NK-92 treated with Interleukin-12 subunit alpha and Interleukin-12 subunit beta, amount 100 ng/mL, for 24 hours (cell line): ENCODE results near the gene DNAH7.

Experiments used
- DNase-seq: peaks from one replicate; lab custom pipeline; 2025; lab: John Stamatoyannopoulos, UW

The DNAH7 gene

DNA sequence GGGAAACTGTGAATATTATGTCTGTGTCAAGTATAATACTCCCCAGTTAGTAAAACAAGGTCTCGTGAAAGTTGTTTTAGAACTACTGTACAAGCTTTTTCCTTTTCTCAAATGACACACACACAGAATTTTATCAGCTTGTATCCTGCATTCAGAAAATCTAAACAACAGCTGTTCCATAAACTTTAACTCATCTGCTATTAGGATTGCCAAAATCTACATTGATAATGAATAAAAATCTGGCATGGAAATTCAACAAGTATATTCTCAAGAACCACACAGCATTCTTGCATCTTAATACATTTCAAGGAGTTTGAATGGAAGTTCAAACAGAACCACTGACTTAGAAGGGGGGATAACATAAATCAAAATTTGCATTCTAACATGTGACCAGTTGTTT, 260.4 kb downstream of the DNAH7 start:
- DNase-seq, result no peak

DNA sequence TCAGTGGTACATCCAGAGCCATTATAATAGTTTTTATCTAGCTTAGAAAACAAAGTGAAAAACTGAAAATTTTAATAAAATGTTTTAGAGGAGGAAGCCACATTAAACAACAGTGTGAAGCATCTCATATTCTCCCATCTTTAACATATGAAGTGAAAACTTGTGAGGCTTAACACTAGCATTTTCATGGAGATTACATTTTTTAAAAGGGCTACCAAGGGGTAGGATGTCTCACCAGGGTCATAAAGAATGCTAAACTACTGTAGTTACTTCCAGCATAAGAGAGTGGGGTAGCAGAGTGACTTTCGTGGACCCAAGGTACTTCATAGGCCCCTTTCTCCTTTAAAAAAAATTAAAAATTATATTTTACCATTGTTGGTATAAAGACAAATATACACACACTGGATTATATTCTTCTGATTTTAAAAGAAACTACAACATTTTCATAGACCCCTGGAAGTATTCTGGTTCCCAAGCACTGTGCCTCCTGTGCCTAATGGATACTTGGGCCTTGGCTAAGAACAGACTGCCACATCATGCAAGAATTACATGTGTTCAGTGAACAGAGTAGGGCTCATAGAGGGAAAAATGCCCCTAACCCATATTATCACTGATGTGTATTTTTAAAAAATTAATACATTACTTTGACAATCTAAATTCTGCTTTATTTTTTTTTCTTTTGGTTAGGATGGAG, 263.2 kb downstream of the DNAH7 start:
- DNase-seq, result no peak

DNA sequence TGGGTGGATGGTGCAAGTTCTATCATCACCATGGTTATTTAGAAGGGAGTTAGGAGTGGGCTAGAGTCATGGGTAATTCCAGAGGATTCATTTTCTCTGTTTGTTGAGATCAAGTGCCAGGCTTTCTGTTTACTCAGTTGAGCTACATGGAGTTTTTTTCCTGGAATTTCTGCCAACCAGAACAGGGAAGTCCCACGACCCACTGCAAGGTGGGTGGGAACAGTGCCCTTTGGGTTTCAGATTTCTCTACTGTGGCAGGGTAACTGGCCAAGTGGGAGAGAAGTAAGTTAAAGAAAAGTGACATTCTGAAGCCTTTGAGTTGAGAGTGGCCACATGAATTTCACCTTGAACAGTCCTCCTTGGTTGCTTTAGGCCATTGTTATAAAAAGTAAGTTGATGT, 272.8 kb downstream of the DNAH7 start:
- DNase-seq, result no peak

DNA sequence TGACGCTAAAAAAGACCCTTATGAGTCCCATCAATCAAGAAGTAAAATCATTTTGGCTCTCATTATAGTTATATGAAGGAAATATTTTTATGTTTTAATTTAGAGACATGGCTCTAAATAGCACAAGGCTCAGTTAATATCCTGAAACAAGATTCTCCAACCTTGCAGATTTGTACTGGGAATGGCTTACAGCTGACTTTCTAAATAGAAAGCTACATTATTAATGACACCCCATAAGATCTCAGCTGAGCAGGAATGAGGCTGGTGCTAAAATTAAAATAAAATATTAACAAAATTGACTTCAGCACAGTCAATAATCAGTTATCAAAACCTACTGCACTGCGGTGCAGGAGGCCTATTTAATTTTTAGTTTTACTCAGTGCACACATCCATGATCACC, 274.8 kb downstream of the DNAH7 start:
- no peak for DNase-seq

DNA sequence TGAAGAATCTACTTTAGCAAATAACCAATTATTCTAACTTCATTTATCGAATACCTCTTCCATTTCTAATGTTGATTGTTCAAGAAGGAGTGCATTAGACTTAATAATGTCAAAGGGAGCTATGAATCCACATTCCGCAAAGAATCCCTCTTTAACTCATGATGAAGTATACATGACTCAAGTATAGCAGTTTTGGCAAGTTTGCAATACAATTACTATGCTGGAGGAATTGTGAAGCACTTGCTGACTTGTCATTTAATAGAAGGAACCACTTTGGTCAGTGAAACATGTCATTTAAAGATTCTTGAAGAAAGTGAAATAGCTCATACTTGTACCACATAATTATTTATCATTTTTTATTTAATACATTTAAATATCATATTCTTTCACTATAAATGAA, 286.5 kb downstream of the DNAH7 start:
- DNase-seq, result no peak

DNA sequence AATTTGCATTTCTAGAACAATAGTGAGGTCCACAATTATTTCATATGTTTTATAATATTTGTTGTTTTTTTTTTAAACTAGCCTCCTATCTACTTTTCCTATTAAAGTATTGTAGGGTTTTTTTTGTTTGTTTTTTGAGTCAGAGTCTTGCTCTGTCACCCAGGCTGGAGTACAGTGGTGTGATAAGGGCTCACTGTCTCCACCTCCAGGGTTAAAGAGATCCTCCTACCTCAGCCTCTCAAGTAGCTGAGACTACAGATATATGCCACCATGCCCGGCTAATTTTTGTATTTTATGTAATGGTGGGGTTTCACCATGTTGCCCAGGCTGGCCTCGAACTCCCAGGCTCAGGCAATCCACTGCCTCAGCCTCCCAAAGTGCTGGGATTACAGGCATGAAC, 289.1 kb downstream of the DNAH7 start:
- DNase-seq, result no peak

DNA sequence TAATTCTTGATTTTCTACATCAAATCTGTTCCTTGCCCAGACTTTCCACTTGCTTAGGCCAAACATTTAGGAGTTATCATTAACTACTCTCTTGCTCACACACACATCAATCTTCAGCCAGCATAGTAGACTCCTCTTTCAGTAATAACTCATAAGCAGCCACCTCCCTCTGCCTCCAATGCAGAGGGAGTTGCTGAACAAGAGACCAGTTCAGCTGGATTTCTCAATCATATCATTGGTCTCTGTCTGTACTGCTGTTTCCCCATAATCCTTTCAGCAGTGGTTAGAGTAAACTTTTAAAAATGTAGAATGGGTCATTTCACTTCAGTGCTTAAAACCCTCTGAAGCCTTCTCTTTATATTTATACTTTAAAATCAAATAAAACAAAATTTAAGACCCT, 298.7 kb downstream of the DNAH7 start:
- DNase-seq, result no peak

DNA sequence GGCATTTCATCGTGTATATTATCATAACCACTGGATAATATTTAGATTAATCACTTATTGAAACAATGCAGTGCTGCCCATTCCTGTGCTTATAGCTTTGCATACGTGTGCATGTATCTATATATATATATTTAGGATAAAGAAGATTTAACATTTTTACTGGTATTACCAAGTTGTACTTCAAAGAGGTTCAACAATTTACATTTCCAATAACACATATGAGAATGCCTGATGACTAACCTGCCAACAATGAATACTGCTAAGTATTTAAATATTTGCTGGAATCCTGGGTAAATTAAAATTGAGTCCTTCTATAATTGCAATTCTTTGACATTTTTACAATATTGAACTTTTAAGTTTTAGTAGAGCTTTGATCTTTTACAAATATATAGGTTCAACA, 300.2 kb downstream of the DNAH7 start:
- DNase-seq, result no peak

DNA sequence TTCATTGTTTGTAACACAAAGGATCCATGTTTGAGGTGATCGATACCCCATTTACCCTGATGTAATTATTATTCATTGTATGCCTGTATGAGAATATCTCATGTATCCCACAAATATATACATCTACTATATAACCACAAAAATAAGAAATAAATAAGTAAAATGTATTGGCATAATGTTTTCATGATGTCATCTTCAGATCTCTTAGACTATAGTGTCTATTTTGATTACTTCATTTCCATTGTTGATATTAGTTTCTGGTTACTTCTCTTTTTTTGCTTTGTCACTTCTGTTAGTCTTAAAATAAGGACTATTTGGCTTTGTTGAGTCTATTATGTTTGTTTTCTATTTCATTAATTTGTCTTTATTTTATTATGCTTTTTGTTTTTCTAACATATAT, 301.9 kb downstream of the DNAH7 start:
- DNase-seq, result no peak

DNA sequence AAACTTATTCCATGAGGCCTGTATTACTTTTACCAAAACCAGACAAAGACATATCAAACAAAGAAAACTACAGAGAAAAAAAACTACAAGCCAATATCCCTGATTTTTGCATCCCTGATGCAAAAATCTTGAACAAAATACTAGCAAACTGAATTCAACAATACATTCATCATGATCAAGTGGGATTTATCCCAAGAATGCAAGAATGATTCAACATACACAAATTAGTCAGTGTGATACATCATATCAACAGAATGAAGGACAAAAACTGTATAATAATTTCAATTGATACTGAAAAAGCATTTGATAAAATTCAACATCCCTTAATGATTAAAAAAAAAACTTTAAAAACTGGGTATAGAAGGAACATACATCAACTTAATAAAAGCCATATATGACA, 304.8 kb downstream of the DNAH7 start:
- DNase-seq, result no peak

DNA sequence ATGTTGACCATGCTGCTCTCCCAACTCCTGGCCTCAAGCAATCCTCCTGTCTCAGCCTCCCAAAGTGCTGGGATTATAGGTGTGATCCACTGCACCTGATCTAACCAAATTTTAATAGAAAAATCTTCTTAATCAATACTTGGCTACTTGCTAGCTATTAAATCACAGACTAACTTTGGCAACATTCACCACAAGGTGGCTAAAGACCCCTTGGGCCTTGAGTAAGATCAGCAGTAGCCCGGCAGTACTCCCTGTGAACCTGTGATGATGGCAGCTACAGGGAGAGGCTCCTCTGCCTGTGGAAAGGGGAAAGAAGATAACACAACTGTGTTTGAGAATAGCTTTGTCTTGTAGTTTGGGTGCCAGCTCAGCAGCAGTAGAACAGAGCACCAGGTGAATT, 308.8 kb downstream of the DNAH7 start:
- no peak for DNase-seq

DNA sequence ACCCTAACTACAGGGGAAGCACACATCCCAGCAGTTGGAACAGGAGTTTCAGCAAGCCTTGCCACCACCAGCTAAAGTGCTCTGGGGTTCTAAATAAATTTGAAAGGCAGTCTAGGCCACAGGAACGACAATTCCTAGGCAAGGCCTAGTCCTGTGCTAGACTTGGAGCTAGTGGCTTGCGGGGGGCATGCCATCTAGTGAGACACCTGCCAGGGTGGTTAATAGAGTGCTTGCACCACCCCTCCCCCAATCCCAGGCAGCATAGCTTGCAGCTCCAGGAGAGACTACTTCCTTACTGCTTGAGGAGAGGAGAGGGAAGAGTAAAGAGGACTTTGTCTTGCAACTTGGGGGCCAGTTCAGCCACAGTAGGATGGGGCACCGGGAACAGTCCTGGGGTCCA, 309.8 kb downstream of the DNAH7 start:
- DNase-seq, result no peak

DNA sequence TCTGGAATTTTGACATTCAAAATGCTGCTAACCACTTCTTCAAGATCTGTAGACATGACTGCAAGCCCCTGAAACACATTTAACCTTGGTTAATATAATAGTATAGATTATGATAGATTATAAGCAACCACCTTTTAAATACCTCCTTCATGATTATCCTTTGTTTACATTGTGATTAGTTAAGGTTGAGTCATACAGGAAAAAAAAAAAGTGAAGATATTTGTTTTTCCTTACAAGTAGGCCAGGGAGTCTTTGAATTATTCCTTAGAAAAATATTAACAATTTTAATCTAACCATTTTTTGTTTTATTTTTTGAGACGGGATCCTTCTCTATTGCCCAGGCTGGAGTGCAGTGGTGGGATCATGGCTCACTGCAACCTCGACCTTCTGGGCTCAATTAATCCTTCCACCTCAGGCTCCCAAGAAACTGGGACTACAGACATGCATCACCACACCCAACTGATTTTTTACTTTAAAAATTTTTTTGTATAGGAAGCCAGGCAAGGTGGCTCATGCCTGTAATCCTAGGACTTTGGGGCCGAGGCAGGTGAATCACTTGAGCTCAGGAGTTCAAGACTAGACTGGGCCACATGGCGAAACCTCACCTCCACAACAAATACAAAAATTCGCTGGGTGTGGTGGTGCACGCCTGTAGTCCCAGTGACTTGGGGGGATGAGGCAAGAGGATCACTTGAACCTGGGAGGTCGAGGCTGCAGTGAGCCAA, 312.3 kb downstream of the DNAH7 start:
- DNase-seq, result no peak

DNA sequence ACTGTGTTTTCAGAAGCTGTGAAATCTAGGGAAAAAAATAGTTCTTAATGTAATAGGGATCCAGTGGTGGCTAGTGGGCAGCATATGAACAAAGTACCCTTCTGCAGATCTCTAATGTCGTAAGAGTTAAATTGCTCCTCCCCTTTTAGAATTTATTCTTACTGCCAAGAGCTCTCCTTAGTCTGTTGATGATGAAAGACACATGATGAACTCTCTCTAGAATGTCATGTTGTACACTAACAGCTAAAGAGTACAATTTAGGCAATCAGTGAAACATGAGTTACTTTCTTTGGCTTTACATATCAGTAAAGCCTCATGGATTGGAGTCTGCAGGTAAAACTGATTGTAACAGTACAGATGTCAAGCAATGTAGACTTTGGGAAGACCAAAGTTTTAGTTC, 327.4 kb downstream of the DNAH7 start:
- DNase-seq, result no peak

DNA sequence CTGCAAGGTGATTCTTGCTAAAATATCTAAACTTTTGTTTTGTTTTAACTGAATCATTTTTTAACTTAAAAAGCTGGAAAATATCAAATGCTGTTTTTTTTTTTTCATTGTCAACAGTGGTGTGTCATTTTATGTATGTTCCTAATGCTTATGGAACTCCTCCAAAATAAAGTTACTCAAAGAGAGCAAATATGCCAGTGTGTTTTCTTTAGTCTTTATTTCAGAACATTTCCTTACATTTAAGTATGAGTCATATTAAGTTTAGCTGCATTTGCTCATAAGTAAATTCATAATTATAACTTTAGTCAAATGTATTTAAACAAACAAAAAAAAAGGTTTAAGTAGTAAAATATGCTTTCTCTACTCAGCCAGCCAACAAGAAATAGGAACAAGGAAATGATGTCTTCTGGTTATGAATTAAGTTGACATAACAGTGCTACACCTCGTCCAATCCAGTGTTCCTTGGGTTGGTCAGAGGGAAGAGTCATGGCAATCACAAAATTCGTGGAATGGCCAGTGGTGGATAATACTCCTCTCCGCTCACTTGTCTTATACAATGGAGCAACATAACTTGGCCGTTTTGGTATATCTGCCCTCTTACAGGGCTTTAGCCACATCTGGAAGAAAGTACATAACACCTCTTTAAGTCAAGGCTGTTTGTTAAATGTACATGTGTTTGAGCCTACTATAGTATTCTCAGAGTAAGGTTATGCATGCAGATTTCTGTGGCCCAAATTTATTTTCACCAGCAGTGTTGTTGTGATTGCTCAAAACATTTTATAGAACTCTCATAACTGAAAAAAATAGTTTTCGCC, 330.9 kb downstream of the DNAH7 start:
- no peak for DNase-seq

DNA sequence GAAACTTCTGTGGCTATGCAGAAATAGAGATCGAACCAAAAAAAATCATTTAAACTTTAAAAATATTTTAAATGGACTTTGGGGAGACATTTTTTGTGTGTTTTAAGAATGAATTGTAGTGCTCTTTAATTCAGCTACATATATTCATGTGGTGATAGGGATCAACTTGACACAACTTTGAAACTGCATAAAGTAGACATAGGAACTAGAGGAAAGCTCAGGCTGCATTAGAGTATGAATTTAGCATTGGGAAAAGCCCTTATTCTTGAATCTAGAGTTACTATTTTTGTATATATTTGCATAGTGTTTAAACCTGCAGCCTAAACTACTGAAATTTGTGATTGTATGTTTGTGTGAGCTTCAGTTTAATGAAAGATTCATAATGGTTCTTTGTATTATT, 333.3 kb downstream of the DNAH7 start:
- DNase-seq, result no peak

DNA sequence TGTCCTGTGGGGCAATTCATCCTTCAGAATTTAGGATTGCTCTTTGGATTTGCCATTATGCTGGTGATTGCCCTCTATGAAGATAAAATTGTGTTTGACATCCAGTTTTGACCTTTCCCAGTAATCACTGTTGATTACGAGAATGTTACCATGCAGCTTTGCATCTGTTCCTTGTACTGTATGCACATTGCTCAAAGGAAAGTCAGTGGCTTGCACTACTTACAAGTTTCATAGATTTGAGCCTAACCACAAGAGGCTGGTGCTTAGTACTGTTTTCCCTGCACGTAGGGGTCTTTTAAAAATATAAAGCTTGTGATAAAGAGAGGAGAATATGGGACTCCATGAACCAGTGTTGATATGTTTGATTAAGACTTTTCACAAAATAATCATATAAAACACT, 333.7 kb downstream of the DNAH7 start:
- no peak for DNase-seq

DNA sequence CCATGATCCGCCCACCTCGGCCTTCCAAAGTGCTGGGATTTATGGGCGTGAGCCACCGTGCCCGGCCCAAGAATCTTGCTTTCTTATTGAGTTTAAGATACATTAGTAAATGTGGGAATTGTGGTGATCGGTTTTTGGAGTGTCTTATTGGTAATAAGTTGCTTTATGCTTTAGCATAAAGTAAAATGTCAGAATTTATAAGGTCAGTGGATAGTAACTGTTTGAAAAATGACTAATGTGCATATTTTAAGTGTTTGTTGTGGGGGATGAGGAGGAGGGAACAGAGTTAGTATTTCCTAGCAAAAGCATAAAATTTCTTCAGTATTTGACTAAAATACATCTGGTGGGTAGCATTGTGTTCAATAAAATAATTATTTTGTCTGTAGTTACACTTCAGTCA, 334.2 kb downstream of the DNAH7 start:
- DNase-seq, result no peak

DNA sequence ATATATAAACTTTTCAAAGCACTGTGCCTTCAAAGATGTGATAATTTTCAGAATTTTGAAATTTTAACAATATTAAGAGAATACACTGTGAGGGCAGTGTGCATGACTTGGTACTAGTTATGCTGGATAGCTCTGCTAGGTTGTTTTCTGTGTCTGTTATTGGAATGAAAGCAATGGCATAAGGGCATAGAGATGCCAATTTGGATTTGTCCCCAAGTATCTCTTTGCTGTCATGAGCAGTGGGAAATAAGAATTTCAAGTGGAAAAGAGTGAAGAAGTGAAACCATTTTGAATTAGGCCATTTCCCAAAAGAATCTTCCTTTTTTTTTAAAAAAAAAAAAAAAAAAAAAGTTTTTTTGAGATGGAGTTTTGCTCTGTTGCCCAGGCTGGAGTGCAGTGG, 334.8 kb downstream of the DNAH7 start:
- no peak for DNase-seq

DNA sequence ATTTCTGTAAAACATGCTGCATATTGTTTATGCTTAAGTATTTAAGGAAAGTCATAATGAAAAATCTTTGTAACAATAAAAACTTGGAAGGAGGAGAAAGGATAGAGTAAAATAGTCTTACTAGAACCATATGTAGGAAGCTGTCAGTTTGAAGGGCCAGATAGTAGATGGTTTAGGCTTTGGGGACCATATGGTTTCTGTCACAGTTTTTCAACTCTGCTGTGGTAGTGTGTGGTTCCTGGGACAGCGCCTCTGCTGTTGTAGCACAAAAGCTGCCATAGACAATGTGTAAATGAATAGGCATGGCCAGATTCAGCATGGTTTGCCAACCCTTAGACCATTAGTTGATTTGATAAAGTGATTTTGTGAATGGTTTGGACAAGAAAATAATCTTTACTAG, 336.1 kb downstream of the DNAH7 start:
- no peak for DNase-seq

DNA sequence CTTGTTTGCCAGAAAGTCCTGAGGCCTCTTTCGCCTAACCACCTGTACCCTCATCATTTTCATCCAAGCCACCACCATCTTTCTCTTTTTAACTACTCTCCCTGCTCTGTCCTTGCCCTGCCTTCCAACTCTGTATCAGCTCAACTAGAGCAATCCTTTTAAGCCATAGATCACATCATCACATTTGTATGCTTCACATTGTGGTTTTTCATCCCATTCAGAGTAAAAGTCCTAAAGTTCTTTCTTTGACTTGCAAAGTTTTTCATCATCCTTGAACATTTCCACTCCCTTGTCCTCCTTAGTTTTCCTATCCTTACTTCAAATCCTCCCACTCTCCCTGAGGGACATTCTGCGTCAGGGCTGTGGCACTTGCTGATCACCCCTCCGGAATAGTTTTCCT, 337.7 kb downstream of the DNAH7 start:
- DNase-seq, result no peak

DNA sequence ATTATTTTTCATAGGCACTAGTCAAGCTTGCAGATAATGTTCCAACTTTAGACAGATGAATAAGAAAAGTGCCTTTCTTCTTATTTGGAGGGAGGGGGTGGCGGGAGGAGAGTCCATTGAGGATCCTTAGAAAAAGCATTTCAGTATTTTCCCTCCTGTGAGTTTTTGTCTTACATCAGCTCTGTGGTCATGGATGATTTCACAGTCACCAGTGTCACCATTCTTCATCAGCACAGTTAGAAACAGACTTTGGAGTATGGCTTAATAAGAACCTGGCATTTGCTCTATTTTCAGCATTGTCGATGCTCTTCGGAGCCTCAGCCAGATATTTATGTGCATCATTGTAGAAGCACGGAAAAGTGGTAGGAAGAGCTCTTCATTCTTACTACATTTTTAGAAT, 341.5 kb downstream of the DNAH7 start:
- DNase-seq, result no peak

DNA sequence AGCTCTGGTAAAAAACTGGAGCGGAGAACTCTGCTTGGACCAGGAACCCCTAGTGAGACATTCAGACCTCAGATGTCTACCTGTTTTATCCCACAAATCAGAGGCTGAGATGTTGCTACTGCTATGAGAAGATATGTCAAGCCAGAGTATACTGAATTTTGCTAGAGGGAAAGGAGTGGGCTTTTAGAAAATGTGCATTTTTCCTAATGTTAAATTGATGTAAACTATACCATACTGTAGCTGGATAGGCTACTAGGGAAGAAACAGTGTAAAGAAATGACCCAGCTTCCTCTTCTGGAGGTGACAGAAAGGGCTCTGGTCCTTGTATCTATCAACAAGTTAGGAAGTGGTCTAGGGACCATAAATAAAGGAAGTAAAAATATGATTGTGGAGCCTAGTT, 346.6 kb downstream of the DNAH7 start:
- DNase-seq, result no peak
